ENCODE results near the gene SPAST.
"Not testable (repeated sequence)": the region's sequence is repeated elsewhere in the genome, so short reads cannot be mapped to it uniquely, and the experiment has no call there.

SPAST gene, protein sequence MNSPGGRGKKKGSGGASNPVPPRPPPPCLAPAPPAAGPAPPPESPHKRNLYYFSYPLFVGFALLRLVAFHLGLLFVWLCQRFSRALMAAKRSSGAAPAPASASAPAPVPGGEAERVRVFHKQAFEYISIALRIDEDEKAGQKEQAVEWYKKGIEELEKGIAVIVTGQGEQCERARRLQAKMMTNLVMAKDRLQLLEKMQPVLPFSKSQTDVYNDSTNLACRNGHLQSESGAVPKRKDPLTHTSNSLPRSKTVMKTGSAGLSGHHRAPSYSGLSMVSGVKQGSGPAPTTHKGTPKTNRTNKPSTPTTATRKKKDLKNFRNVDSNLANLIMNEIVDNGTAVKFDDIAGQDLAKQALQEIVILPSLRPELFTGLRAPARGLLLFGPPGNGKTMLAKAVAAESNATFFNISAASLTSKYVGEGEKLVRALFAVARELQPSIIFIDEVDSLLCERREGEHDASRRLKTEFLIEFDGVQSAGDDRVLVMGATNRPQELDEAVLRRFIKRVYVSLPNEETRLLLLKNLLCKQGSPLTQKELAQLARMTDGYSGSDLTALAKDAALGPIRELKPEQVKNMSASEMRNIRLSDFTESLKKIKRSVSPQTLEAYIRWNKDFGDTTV

DNA sequence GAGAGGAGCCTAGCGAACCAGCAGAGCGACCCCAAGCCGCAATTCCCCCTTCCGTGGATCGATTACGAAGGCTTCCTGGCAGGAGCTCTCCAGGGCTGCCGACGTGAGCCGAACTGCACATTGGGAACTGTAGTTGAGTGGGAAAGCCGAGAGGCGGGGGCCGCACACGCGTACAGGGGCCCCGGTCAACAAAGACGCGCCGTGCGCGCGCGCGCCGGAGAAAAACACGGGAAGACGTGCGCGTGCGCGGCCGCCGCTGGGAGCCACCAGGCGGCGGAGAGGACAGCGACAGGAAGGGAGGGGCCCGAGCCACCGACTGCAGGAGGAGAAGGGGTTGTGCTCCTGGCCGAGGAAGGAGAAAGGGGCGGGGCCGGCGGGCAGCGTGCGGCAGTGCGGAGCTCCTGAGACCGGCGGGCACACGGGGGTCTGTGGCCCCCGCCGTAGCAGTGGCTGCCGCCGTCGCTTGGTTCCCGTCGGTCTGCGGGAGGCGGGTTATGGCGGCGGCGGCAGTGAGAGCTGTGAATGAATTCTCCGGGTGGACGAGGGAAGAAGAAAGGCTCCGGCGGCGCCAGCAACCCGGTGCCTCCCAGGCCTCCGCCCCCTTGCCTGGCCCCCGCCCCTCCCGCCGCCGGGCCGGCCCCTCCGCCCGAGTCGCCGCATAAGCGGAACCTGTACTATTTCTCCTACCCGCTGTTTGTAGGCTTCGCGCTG, at the start of gene SPAST:
Gene SPAST (plus strand): TSS at position 247 of the 711 bp plus-strand sequence. CDS start 276 bp downstream, at position 523.
- DNase-seq (ENCODE audit: low spot score): peak; percentile 98

DNA sequence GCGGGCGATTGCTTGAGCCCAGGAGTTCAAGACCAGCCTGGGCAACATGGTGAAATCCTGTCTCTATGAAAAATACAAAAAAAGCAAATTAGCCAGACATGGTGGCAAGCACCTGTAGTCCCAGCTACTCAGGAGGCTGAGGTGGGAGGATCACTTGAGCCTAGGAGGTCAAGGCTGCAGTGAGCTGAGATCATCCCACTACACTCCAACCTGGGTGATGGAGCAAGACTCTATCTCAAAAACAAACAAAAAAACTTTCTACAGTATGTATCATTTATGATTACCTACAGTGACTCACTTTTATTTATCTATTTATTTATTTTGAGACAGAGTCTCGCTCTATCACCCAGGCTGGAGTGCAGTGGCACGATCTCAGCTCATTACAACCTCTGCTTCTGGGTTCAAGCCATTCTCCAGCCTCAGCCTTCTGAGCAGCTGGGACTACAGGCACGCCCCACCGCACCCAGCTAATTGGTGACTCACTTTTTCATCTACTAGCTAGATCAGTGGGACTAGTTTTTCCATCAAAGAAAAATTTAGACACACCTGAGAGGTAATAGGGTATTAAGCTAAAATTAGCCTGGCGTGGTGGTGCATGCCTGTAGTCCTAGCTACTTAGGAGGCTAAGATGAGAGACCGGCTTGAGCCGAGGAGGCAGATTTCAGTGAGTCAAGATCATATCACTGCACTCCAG, 44.4 kb upstream of the SPAST start:
- DNase-seq (ENCODE audit: low spot score): peak; percentile 21

DNA sequence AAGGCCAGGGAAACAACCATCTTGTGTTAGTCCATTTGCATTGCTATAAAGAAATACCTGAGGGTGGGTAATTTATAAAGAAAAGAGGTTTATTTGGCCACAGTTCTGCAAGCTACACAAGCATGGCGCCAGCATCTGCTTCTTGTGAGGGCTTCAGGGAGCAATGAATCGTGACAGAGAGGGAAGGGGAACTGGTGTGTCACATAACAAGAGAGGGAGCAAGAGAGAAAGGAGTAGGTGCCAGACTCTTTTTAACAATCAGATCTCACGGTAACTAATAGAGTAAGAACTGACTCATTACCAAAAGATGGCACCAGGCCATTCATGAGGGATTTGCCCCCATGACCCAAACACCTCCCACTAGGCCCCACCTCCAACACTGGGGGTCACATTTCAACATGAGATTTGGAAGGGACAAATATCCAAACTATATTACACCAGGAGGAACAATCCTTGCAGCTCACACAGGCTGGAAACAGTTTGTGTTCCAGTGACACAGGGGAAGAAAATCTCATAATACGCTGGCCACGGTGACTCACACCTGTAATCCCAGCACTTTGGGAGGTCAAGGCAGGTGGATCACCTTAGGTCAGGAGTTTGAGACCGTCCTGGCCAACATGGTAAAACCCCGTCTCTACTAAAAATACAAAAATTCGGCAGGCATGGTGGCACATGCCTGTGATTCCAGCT, 29.0 kb upstream of the SPAST start:
- DNase-seq (ENCODE audit: low spot score): not testable (repeated sequence)

DNA sequence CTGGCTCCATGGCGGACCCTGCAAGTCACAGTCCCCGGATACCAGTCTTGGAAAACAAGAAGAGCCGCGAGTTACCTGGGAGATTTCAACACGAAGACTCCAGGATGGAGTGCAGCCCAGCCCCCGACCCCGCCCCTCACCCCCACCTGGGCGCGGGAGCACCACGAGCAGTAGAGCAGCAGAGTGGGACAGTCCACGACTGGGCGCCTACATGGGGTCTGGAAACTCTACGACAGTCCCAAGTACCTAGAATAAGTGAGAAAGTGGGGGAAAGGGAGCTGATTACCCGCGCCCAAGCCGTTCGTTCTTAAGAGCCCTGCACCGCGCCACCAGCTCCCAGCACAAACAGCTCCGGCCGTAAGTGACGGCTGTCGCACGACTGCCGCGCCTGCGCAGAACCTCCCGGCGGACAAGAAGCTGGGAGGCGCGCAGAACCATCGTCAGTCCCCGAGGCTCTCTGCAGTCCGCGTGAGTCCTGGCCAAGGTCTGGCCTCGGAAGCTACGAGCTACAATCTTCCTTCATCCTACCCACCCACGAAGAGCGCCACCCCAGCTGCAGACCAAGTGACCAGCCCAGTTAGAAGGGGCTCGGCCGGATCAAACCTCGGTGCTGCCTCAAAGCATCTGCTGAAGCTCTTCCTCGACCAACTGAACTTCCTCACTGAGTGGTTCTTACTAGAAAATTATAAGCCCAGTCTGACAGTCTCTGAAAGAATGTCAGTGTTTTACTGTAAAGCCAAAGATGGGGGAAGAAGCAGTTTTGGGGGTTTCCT, 23.7 kb upstream of the SPAST start, which contains the start of gene DPY30:
Gene DPY30 (minus strand): TSS at position 359 of the 773 bp plus-strand sequence. CDS start 349 bp downstream, at position 10.
- peak; percentile 95 for DNase-seq (ENCODE audit: low spot score)

DNA sequence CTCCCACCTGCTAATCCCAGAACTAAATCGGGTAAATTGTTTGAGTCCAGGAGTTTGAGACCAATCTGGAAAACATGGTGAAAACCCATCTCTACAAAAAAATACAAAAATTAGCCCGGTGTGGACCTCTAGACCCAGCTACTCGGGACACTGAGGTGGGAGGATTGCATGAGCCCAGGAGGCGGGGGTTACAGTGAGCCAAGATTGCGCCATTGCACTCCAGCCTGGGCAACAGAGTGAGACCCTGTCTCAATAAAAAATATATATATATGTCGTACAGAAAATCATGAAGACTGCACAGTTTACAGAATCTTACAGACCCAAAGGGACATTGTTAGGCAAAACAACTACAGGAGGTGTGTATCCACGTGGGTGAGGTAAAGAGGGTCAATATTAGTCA, 19.8 kb upstream of the SPAST start:
- no peak for DNase-seq (ENCODE audit: low spot score)

DNA sequence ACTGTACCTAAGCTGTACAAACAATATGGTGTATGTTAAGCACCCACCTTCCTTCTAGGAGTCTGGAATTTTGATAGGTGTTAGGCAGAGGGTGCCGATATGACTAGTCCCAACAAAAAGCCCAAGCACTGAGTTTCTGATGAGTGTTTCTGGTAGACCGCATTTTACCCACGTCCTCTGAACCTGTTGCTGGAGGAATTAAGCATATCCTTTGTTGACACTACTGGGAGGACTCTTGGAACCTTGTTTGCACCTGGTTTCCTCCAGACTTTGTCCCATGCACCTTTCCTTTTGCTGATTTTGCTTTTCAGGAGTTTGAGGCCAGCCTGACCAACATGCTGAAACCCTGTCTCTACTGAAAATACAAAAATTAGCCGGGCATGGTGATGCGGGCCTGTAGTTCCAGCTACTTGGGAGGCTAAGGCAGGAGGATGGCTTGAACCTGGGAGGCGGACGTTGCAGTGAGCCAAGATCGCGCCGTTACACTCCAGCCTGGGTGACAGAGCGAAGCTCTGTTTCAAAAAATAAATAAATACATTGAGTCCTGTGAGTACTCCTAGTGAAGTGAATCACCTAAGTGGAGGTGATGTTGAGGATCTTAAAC, 11.4 kb upstream of the SPAST start:
- no peak for DNase-seq (ENCODE audit: low spot score)

DNA sequence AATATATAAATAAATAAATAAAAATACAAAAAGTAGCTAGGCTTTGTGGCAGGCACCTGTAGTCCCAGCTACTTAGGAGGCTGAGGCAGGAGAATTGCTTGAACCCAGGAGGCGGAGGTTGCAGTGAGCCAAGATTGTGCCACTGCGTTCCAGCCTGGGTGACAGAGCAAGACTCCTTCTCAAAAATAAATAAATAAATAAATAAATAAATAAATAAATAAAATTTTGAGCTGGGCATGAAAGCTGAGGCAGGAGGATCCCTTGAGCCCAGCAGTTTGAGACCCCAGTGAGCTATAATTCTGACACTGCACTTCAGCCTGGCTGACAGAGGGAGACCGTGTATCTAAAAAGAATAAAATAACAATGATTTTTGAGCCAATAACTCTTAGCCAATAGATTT, 8.8 kb upstream of the SPAST start:
- DNase-seq (ENCODE audit: low spot score): not testable (repeated sequence)

DNA sequence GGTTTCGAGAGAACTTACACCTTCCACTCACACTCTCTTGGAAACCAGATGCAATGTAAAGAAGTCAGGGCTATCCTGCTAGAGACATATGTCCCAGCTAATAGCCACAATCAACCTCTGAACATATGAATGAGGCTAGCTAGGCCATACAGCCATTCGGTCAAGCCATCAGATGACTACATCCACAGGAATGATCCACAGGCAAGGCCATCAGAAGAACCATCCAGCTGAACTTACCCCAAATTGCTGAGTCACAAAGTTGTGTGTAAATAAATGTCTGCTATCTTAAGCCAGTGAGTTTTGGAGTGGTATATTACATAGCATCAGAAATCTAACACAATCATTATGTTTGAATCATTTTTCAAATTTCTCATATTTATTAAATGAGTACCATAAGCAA, 5.2 kb upstream of the SPAST start:
- DNase-seq (ENCODE audit: low spot score): peak; percentile 21

DNA sequence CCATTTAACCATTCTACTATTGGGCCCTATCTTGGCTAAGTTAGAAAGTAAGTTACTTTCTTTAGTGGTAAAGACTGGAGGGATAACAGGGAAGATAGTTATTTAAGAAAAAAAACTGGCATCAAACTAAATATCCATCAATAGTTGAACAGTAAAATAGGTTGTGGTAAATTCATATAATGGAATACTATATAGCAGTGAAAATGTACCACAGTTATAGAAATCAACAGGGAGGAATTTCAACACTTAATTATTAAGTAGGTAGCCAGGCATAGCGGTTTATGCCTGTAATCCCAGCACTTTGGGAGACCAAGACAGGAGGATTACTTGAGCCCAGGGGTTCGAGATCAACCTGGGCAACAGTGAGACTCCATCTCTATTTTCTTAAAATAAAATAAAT, 3.1 kb upstream of the SPAST start:
- no peak for DNase-seq (ENCODE audit: low spot score)

DNA sequence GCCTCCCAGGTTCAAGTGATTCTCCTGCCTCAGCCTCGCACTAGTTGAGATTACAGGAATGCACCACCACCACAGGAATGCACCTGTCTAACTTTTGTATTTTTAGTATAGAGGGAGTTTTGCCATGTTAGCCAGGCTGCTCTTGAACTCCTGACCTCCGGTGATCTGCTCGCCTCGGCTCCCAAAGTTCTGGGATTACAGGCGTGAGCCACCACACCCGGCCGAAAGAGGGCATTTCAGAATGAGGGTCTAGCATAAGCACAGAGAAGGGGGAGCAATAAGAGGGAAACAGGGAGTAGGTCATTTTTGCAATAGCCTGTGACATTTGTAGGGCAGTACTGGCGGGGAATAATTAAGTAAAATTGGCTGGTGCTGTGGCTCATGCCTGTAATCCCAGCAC, 1.9 kb upstream of the SPAST start:
- no peak for DNase-seq (ENCODE audit: low spot score)

DNA sequence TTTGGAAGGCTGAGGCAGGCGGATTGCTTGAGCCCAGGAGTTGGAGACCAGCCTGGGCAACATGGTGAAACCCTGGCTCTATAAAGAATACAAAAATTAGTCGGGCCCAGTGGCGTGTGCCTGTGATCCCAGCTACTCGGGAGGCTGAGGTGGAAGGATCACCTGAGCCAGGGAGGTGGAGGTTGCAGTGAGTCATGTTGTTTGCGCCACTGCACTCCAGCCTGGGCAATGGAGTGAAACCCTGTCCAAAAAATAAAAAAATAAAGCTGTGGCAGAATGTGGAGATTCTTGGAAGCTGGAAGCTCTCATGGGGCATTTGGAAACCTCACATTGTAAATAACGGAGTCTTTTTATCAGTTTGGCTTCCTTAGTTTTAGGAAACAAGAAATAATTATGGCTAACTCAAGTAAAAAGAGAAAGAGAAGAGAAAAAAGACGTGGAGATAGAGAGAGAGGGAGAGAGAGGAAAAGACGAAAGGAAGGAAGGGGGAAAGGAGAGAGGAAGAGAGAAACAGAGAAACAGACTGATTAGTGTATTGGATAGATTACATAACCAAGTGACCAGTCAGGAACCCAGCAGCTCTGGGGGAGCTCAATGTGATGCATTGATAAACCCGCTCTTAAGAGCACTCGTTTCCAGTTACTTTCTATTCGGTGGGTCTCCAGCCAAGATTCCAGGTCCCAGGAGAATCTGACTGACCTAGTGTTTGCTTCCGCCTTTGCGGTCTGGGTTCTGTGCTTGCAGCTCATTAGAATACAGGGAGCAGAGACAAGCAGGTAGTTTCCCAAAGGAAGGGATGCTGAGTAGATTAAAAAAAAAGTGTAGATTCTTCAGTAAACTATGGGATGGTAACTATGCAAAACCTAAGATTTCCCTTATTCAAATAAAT, 1.1 kb upstream of the SPAST start:
- peak; percentile 70 for DNase-seq (ENCODE audit: low spot score)

DNA sequence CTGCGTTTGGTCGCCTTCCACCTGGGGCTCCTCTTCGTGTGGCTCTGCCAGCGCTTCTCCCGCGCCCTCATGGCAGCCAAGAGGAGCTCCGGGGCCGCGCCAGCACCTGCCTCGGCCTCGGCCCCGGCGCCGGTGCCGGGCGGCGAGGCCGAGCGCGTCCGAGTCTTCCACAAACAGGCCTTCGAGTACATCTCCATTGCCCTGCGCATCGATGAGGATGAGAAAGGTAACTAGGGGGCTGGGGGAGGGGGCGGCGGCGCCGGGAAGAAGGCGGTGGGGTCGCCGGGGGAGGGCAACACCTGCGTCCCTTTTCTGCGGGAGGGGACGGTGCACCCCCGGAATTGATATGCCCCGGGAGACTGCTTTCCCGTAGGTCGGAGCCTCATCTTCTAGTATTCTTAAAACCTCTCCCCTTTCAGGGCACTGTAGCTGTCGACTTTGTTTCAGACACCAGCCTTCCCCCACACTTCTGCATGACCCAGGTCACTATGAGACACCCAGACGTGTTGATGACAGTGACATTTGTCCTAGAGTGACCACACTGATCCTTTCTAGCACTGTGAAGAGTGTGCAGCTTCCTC, 755 bp downstream of the SPAST start:
- DNase-seq (ENCODE audit: low spot score): peak; percentile 51

DNA sequence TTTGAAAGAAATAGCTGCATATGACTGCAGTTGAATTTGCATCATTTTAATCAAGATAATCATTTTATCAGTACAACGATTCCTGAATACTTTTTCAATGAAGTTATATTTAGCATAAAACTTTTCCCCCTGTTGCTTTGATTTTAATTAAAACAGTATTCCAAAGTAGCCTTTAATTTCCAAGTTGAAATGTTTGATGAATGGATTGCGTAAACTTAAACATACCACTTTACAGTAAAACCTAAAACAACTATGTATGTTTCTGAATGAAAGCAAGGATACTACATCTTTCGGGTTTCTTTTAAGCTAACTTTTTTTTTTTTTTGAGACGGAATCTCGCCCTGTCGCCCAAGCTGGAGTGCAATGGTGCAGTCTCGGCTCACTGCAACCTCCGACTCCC, 1.4 kb downstream of the SPAST start:
- DNase-seq (ENCODE audit: low spot score): no peak

DNA sequence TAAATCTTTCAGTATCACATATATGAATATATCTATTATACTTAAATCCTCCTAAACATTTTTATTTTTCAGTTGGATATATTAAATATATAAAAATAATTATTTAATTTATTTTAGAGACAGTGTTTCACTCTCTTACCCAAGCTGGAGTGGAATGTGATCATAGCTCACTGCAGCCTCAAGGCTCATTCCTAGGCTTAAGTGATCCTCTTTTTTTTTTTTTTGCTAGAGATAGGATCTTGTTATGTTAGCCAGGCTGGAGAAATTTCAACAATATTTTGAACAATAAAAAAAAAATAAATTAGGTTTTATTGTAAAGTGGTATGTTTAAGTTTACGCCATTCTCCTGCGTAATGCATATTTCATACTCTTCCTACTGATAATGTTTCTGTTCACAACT, 4.2 kb downstream of the SPAST start:
- no peak for DNase-seq (ENCODE audit: low spot score)

DNA sequence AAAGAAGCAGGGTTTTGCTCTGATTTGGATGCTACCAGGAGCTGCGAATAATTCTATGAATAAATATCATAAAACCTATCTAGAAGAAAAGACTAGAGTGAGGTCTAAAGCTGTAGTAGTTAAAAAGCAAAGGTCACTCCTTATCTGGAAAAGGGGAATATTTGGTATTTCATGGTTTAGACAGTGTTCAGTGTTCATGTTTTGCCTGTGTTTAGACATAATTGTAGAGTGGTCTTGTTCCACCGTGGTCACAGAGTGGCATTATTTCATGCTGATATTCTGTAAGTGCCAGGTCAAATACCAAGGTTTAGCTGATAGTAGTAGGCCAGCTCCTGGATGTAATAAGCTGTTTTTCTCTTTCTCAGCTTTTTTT, 10.8 kb downstream of the SPAST start:
- DNase-seq (ENCODE audit: low spot score): no peak

DNA sequence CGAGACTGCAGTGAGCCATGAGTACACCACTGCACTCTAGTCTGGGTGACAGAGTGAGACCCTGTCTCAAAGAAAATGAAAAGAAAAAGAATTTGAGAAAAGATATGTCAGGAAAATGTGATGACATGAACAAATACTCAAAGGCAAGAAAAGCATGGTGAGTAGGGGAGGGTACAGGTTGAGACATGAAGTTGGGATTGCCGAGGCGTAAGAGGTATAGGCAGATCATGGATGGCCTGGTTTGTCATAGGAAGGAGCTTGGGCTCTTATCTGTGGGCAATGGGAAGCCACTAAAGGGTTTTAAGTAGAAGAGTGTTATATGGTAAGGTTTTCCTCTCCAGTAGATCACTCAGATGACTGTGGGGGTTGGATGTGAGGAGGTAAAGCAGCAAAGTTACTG, 32.3 kb downstream of the SPAST start:
- DNase-seq (ENCODE audit: low spot score): no peak

DNA sequence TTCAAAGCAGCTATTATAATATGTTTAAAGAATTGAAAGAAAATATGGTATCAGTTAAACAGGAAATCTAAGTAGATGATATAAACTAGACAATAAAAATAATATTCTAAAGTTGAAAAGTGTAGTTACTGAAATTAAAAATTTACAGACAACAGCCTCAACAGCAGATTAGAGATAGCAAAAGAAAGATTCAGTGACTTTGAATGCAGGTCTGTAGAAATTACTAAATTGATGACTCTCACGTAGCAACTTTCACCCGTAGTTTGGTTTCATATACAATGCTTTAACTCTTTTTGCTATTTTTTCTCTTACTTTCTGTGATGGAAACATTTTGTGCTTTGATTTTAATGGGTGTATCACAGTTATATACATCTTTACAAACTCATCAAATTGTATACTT, 44.8 kb downstream of the SPAST start:
- DNase-seq (ENCODE audit: low spot score): no peak

DNA sequence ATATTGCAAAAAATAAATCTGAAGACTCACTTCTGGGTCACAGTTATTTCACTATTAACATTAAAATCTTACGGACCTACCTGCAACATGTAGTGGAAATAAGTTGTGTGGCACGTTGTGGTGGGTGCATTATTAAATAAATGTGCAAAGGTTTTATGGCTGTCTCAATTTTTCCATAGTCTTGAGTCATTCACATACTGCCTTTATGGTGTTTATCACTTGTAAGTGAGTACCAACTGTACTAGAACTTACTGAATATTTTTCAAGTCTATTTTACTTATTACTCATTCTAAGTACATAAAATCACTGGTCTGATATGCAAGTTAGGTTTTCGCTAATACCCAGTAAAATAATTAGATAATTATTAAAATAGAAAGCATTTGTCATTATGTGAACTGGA, 54.7 kb downstream of the SPAST start:
- DNase-seq (ENCODE audit: low spot score): no peak

DNA sequence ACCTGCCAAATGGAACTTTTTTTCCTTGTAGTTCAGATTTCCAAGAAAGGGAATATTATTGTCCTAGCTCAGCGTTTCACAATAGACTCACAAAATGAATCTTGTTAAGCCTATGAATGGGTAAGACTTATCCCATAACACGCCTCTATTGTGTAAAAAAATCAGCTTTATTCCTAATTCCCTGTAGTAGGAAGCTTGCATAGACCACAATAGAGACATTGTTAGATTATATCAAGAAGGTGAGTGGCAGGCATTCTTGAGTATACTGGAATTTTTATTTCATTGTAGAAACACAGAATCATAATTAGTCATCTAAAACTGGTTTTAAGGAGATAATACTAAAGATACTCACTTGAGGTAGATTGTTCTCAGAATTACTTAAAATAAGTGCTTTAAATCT, 55.8 kb downstream of the SPAST start:
- no peak for DNase-seq (ENCODE audit: low spot score)
